GM19238 (cell line): ENCODE results near the gene TMPRSS2.

Experiments used
- DNase-seq: peaks from one replicate; pipeline ENCODE4 v3.0.0; 2011; ENCODE audit warnings: low spot score; ENCODE audit not compliant: insufficient read length

Gene TMPRSS2

DNA sequence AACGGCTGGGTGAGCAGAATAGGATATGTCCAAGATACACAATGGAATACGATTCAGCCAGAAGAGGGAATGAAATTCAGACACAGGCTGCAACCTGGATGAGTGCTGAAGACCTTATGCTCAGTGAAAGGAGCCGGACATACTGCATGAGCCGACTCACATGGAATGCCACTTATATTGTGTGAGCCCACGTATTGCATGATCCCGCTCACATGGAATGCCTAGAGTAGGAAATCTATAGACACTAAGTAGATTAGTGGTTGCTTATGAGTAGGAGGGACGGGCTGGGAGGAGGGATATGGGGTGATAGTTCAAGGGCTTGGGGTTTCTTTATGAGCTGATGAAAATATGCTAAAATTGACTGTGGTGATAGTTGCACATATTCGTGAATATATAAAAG is 26.8 kb downstream of the TMPRSS2 start:
- no peak for DNase-seq

- no peak for DNase-seq
Observed at GRCh38 chr21:41480086-41480690, 27.8 kb downstream of the TMPRSS2 start.

GRCh38 chr21:41479686-41480085 is 28.3 kb downstream of the TMPRSS2 start:
- DNase-seq = no peak

DNA sequence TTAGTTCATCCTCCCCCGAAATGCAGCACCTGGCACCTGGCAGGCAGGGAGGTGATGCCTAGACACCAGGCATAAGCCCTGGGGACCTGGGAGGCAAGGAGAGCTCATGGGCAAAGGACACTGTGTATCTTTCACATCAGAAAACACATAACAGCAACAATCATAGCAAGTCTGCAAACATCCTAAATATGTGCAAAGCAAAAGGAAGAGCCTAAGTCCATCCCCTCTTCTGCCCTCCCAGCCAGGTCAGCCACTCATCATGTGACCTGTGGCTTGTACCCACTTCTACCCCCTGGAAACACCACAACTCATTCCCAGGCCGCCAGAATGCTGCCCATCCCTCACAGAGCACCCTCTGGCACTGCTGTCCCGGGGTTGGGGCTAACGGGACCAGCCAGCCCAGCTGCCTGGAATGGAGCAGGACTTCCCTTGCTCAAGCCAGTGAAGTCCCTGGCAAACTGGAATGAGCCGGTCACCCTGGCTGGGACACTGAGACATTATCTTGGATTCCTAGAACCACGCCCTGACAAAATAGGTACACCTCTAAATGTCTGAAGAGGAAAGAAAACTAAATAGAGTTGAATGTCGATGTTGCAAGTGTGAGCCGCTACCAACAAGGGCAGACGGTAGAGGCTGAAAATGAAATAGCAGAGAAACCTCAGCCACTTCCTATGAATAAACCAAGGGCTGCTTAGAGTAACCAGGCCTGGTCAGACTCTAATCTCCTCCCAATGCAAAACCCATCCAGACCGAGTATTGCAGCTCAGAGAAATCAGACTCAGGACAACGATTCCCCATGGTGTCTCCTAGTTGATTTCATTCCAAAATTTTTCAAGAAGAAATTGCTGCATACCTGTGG is 29.4 kb downstream of the TMPRSS2 start:
- DNase-seq = no peak

- DNase-seq = no peak
Observed at GRCh38 chr21:41477641-41478318, 30.2 kb downstream of the TMPRSS2 start.

GRCh38 chr21:41475714-41476420 is 32.1 kb downstream of the TMPRSS2 start:
- DNase-seq = no peak

DNA sequence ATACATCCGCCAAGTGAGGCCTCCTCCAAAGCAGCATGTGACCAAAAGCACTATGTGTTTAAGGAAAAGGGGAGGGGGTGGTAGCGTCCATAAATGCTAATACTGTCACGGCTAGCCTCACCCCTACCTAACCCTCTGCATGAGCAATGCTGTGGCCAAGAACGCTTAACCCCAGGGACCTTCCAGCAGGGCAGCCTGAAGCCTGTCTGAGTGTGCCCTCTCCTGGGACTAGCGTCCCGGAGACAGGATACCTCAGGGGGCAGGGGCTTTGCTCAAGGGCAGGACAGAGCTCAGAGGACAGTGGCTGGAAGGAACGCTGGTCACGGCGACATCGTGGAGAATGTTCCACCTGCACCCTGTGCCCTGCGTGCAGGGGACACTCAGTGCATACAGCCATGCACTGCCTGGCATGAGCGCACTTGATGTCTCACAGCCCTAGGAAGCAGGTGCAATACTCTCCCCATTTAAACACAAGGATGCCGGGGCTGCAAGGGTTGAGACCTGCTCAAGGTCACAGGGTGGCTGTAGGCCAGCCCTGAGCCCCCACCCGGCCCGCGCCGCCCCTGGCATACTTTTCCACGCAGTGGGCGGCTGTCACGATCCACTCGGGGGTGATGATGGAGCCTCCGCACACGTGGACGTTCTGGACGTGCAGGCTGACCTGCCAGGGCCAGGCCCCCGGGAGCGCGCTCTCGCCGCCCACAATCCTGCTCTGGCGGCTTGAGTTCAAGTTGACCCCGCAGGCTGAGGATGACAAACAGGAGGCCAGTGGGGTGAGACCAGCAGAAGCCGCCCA is 35.0 kb downstream of the TMPRSS2 start:
- DNase-seq = no peak

DNA sequence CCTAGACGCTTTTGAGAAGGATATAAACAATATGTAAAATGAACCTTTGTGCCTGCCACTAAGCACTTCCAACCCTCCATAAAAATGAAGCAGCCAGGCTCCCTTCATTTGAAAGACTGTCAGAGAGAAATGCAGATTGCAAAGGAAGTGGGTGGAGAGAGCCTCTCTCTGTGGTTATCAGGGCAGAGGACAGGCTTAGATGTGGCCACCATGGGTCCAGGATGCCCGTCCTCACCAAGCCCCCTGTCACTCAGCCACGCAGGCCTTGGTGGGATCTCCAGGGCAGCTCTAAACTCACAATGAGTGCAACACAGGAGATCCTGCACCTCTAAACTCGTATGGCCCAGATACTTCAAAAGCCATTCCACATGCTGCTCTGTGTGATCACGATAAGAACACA is 37.9 kb downstream of the TMPRSS2 start:
- no peak for DNase-seq

DNA sequence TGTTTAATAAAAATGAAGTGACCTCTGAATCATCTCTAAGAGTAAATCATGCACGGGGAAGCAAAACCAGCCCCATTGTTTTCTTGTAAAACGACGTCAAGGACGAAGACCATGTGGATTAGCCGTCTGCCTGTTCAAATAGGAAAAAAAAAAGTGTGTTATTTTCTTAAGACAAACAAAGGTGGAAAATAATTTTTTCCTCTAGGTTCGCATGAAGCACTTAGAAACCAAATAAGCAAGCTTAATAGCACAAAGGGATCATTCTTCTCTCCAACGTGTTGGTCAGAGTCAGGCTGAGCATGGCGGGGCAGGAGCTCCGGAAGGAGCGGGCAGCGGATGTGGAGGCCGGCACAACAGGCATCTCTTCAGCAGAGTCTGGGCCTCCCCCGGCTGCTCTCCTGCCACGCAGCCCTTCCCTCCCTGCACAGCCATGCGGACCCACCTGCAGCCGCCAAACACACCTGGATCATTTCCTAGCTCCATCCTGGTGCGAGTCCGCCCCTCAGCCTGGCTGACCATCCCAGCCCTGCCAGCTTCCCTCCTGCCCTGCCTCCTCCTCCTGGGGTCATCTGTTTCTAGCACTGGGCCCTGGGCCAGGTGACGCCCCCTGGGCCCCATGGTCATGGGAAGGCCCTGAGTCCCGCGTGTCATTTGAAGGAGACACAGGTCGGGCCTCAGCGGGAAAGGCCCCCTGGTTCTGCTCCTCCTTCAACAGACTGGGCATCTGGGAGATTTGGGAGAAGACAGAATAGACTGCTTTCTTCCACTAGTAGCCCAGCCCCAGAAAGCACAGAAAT is 41.7 kb downstream of the TMPRSS2 start:
- DNase-seq = no peak

- DNase-seq = no peak
Observed at GRCh38 chr21:41465176-41465781, 42.7 kb downstream of the TMPRSS2 start.

- DNase-seq = peak; percentile 61
Observed at GRCh38 chr21:41460578-41461527, 47.1 kb downstream of the TMPRSS2 start.

GRCh38 chr21:41459884-41460534 is 47.9 kb downstream of the TMPRSS2 start:
- no peak for DNase-seq

- no peak for DNase-seq
Observed at GRCh38 chr21:41458559-41458958, 49.4 kb downstream of the TMPRSS2 start.

GRCh38 chr21:41458121-41458520 is 49.8 kb downstream of the TMPRSS2 start:
- DNase-seq = no peak

GRCh38 chr21:41453761-41454160 is 54.2 kb downstream of the TMPRSS2 start:
- no peak for DNase-seq

DNA sequence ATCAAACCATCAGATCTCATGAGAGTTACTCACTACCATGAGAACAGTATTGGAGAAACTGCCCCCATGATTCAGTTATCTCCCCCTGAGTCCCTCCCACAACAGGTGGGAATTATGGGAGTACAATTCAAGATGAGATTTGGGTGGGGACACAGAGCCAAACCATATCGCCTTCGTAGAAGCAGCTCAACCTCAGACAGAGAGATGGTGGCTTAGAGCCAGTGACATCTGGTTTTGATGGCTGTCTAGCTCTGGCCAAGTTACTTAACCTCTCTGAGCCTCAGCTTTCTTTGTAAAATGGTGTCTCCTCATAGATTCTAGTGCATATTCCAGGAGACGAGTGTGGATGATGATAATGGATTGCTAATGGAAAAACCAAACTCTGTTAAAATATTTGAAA is 54.8 kb downstream of the TMPRSS2 start:
- DNase-seq = no peak

DNA sequence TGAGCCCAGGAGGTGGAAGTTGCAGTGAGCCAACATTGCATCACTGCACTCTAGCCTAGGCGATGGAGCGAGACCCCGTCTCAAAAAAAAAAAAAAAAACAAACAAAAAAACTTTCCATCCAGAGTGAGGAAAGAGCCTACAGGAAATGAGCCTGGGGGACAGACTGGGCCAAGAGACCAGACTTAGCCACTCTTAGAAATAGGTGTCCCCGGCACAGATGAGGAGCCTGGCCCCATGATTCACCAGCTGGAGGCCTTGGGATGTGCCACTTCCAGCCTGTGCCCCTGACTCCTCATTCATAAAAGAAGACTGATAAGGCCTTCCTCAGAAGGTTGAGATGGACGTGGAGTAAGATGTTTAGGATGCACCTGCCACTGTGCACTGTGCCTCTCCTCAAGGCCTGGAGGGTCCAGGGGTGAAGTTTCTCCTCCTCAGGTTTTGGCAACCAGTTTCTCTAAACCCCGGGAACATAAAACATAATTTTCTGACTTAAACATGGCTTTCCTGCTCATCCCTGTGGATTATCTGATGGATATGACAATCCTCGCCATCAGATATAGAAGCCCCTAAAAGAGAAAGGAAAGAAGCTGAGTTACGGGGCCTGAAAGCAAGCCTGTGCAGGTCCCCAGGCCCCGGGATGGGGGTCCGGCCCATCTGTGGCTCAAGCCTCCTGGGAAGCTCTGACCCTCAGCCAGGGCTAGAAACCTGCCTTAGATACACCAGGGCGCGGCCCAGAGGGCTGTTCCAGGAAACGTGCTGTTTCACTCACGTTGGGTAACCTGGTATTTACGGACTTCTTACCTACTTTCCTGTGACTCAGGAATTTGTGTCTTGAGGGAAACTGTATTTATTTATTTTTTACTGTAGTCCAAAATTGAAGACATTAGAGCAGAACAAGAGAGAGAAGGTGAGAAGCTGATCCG is 55.9 kb downstream of the TMPRSS2 start:
- DNase-seq = no peak
